ENCODE data around the gene ABCG1. TPM values are rescaled to one million over a fixed set of nuclear protein-coding genes. Genes with fewer than 3 reads are reported as not detected.

ABCG1 gene
- total RNA-seq, 3 donors from 2014 or later, result 10.6 to 26.2 (median 23.7) TPM

DNA sequence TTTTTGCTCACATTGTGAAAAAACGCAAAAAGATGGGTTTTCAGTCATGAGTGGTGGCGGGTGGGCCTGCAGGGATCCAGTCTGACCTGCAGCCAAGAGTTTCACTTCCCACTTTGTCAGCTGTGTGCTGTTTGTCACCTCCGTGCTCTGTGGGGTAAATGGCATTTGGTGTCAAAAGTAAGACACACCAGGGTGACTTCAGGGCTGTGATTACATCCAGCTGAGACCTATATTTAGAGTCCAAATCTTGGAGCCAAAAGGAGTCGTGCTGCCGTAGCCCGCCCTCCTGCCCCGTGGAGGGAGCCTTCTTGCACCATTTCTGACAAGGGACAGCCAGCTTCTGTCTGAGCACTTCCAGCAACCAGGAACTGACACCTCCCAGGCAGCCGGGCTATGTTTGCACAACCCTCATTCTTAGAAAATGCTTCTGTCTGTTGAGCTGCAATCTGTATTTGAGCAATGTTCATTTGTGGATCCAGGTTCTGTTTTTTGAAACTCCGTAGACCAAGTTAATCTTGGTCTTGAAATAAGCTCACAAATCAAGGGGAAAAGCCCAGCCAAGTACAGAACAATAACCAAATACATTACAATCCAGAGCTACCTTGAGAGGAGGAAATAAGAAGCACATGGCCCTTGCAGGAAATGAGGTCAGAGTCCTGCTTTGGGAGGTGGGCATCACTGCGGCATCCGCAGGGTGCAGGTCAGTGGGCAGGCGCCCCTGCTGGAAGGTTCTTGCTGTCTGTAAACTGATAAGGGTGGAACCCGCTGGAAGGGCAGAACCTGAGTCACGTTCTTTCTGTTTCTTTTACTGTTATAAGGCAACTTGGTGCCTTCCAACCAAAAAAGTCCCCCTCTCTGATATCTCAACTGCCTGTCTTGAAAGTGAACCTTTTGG is 14.4 kb downstream of the ABCG1 start:
- H3K4me1 ChIP-seq, result peaks cover 18 to 19% of the 10 kb centered on the region in 2 donors
- no peaks in the 10 kb centered on the region for H3K27me3 ChIP-seq
- peak in 1 of 2 donors; percentile 71 for DNase-seq (ENCODE audit: low spot score in 2 of 2)
- TF ChIP-seq POLR2A (IDR thresholded peaks at IDR 0.05), result no peak
- TF ChIP-seq, protein P1, sequence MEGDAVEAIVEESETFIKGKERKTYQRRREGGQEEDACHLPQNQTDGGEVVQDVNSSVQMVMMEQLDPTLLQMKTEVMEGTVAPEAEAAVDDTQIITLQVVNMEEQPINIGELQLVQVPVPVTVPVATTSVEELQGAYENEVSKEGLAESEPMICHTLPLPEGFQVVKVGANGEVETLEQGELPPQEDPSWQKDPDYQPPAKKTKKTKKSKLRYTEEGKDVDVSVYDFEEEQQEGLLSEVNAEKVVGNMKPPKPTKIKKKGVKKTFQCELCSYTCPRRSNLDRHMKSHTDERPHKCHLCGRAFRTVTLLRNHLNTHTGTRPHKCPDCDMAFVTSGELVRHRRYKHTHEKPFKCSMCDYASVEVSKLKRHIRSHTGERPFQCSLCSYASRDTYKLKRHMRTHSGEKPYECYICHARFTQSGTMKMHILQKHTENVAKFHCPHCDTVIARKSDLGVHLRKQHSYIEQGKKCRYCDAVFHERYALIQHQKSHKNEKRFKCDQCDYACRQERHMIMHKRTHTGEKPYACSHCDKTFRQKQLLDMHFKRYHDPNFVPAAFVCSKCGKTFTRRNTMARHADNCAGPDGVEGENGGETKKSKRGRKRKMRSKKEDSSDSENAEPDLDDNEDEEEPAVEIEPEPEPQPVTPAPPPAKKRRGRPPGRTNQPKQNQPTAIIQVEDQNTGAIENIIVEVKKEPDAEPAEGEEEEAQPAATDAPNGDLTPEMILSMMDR (IDR thresholded peaks at IDR 0.05), result peak in 1 of 3 donors; percentile 11
- TF ChIP-seq POLR2AphosphoS5 (IDR thresholded peaks at IDR 0.05), result peak; percentile 66 to 88 (median 69)
- intact Hi-C loops (cut with DNase I; ENCODE audit: low total_unique reads), result no loop called here
- H3K27ac ChIP-seq, result peak overlapping the region; percentile 88
- no peaks in the 10 kb centered on the region for H3K9me3 ChIP-seq
- H3K4me3 ChIP-seq, result peak overlapping the region in 1 of 3 donors; percentile 46
- no peaks in the 10 kb centered on the region for H3K36me3 ChIP-seq

DNA sequence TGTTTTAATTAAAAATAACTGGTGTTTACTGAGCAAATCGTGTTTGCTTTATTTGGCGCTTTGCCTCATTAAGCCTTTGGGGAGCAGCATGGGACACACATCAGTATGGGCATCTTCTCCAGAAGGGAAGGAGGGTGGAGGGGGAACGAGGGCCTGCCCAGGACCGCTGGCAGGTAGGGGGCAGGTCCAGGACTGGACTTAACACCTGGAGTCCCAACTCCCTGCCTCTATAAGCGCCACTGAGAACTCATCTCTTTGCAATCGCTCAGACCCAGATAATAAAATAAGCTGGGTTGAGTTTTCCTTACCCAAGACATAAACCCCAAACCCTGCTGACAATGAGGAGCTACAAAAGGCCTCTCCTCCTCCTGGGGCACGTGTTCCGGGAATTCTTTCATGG is 15.1 kb downstream of the ABCG1 start:
- TF ChIP-seq POLR2A (IDR thresholded peaks at IDR 0.05) (no peak), POLR2AphosphoS5 (IDR thresholded peaks at IDR 0.05) (no peak)
- TF ChIP-seq, protein P1 (IDR thresholded peaks at IDR 0.05), result no peak
- Histone ChIP-seq H3K4me1 (peaks cover 18 to 19% of the 10 kb centered on the region in 2 donors), H3K36me3 (no peaks in the 10 kb centered on the region), H3K27ac (peak overlapping the region; percentile 88), H3K9me3 (no peaks in the 10 kb centered on the region), H3K4me3 (peak overlapping the region in 2 of 3 donors; percentile 62 to 79), H3K27me3 (no peaks in the 10 kb centered on the region)
- intact Hi-C loops (cut with DNase I; ENCODE audit: low total_unique reads), result no loop called here
- DNase-seq (ENCODE audit: low spot score in 2 of 2), result no peak

DNA sequence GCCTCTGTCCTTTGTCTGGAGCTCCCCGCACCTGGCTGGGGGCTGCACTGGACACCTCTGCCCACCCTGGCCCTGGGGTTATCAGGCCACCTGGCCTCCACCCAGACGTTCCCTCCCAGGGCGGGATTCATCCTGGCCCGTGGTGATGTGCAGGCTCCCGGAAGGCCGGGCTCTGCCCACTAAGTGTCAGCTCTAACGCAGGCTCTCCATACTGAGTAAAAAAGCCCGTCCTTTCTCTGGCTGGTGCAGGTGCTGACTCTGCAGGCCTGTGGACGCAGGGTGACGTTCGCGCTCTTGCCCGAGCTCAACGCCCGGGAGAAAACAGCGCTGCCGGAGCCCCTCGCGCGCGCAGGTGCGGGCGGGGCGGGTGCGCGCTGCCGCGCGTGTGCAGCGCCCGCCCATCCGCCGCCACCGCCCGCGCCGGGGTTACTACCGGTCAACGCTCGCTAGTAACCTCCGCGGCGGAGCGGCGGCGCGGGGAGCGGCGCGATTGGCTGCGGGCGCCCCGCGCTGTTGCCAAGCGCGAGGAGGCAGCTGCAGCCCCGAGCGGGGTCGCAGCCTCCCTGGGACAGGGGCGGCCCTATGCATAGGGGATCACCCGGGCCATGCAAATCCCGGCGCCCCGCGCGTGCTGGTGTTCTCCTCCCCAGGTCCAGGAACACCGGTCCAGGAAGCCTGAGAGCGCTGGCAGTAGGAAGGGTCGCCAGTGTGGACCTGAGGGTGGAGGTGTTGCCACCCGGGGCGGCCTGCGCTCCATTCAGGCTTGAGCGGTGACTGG is 15.7 kb downstream of the ABCG1 start:
- H3K36me3 ChIP-seq, result no peaks in the 10 kb centered on the region
- TF ChIP-seq POLR2A (IDR thresholded peaks at IDR 0.05) (no peak), POLR2AphosphoS5 (IDR thresholded peaks at IDR 0.05) (no peak)
- TF ChIP-seq, protein P1 (IDR thresholded peaks at IDR 0.05), result no peak
- peak in 1 of 2 donors; percentile 42 for DNase-seq (ENCODE audit: low spot score in 2 of 2)
- H3K9me3 ChIP-seq, result no peaks in the 10 kb centered on the region
- peak overlapping the region; percentile 38 to 79 (median 62) for H3K4me3 ChIP-seq
- no peaks in the 10 kb centered on the region for H3K27me3 ChIP-seq
- intact Hi-C loops (cut with DNase I; ENCODE audit: low total_unique reads), result no loop called here
- H3K4me1 ChIP-seq, result peaks cover 18 to 19% of the 10 kb centered on the region in 2 donors
- peak overlapping the region; percentile 88 for H3K27ac ChIP-seq

DNA sequence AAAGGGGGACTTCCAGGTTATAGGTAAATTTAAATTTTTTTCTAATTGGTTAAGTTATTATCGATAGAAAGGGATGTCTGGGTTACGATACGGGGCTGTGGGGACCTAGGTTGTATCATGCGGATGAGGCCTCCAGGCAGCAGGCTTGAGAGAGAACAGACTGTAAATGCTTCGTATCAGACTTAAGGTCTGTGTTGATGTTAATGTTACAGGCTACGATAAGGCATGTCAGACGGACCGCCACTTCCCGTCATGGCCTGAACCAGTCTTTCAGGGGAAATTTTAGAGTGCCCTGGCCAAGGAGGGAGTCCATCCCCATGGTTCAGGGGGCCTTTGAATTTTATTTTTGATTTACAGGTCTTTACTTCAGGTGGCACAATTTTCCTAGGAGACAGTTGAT is 16.7 kb downstream of the ABCG1 start:
- Histone ChIP-seq H3K4me3 (no peak overlapping the region), H3K4me1 (peaks cover 18% of the 10 kb centered on the region in 2 donors), H3K27ac (peak overlapping the region; percentile 88), H3K9me3 (no peaks in the 10 kb centered on the region), H3K27me3 (no peaks in the 10 kb centered on the region), H3K36me3 (no peaks in the 10 kb centered on the region)
- TF ChIP-seq POLR2AphosphoS5 (IDR thresholded peaks at IDR 0.05) (no peak), POLR2A (IDR thresholded peaks at IDR 0.05) (no peak)
- TF ChIP-seq, protein P1 (IDR thresholded peaks at IDR 0.05), result no peak
- intact Hi-C loops (cut with DNase I; ENCODE audit: low total_unique reads), result no loop called here
- no peak for DNase-seq (ENCODE audit: low spot score in 2 of 2)
